A673 (cell line): ENCODE data around the gene SMYD3.
"Not testable (repeated sequence)": the region's sequence is repeated elsewhere in the genome, so short reads cannot be mapped to it uniquely, and the experiment has no call there.

ENCODE experiments used
- EZH2 ChIP-seq: fragments of 200-600 bp; sonication (generic); IDR thresholded peaks from 2 replicates; pipeline ENCODE4 v1.6.1; 2017; ENCODE audit warnings: borderline replicate concordance, low read depth, mild to moderate bottlenecking, mixed read lengths, antibody characterized with exemption, low read length; ENCODE audit not compliant: poor library complexity, severe bottlenecking
- TF ChIP-seq, protein P1 (sequence below): fragments of 300-800, 200-600 bp; sonication (generic); conservative IDR thresholded peaks from 2 replicates; pipeline ENCODE4 v1.5.1; 2017; ENCODE audit warnings: low read depth, mild to moderate bottlenecking, antibody characterized with exemption, low read length, moderate library complexity, mixed read lengths

DNA sequence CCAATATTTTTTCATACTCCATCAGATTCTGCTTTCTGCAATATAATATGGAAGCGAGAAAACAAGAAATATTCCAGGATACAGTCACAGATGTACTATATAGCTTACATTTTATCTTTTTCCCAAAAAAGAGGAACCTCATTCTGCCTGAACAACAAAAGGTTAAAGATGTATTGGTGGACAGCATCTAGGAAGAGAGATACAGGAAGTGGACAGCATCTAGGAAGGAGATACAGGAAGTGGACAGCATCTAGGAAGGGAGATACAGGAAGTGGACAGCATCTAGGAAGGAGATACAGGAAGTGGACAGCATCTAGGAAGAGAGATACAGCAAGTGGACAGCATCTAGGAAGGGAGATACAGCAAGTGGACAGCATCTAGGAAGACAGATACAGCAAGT is 483.0 kb downstream of the SMYD3 start:
- TF ChIP-seq EZH2, result not testable (repeated sequence)
- TF ChIP-seq, protein P1, sequence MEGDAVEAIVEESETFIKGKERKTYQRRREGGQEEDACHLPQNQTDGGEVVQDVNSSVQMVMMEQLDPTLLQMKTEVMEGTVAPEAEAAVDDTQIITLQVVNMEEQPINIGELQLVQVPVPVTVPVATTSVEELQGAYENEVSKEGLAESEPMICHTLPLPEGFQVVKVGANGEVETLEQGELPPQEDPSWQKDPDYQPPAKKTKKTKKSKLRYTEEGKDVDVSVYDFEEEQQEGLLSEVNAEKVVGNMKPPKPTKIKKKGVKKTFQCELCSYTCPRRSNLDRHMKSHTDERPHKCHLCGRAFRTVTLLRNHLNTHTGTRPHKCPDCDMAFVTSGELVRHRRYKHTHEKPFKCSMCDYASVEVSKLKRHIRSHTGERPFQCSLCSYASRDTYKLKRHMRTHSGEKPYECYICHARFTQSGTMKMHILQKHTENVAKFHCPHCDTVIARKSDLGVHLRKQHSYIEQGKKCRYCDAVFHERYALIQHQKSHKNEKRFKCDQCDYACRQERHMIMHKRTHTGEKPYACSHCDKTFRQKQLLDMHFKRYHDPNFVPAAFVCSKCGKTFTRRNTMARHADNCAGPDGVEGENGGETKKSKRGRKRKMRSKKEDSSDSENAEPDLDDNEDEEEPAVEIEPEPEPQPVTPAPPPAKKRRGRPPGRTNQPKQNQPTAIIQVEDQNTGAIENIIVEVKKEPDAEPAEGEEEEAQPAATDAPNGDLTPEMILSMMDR, result not testable (repeated sequence)
